HG03039 (cell line): ENCODE data around the gene EGFR.

Source experiments
- ATAC-seq: cut with Tn5 transposase; IDR thresholded peaks from one replicate; pipeline ENCODE4 v1.9.1; 2021; ENCODE audit warnings: mild to moderate bottlenecking, moderate library complexity; ENCODE audit not compliant: unreplicated experiment

The EGFR gene

GRCh38 chr7:55060636-55061022 is 41.8 kb downstream of the EGFR start:
- ATAC-seq, result no peak

GRCh38 chr7:55061726-55062499 is 43.1 kb downstream of the EGFR start:
- ATAC-seq, result no peak

GRCh38 chr7:55063061-55063460 is 44.2 kb downstream of the EGFR start:
- no peak for ATAC-seq

- ATAC-seq, result no peak
Observed at GRCh38 chr7:55063633-55064032, 44.8 kb downstream of the EGFR start.

- ATAC-seq, result peak; percentile 63
Observed at GRCh38 chr7:55065079-55065478, 46.3 kb downstream of the EGFR start.

- peak; percentile 42 for ATAC-seq
Observed at GRCh38 chr7:55065511-55066229, 46.9 kb downstream of the EGFR start.

GRCh38 chr7:55066524-55066923 is 47.7 kb downstream of the EGFR start:
- no peak for ATAC-seq

GRCh38 chr7:55066938-55067337 is 48.1 kb downstream of the EGFR start:
- no peak for ATAC-seq

- ATAC-seq, result no peak
Observed at GRCh38 chr7:55067748-55068147, 48.9 kb downstream of the EGFR start.

GRCh38 chr7:55069271-55069792 is 50.5 kb downstream of the EGFR start:
- ATAC-seq, result no peak

GRCh38 chr7:55070271-55070743 is 51.5 kb downstream of the EGFR start:
- ATAC-seq, result no peak

- no peak for ATAC-seq
Observed at GRCh38 chr7:55070854-55071253, 52.0 kb downstream of the EGFR start.

GRCh38 chr7:55071411-55072175 is 52.8 kb downstream of the EGFR start:
- no peak for ATAC-seq

GRCh38 chr7:55072251-55072650 is 53.4 kb downstream of the EGFR start:
- no peak for ATAC-seq

- peak; percentile 55 for ATAC-seq
Observed at GRCh38 chr7:55073051-55073511, 54.3 kb downstream of the EGFR start.

- peak; percentile 84 for ATAC-seq
Observed at GRCh38 chr7:55073976-55074528, 55.2 kb downstream of the EGFR start.

- no peak for ATAC-seq
Observed at GRCh38 chr7:55075464-55076021, 56.7 kb downstream of the EGFR start.

- no peak for ATAC-seq
Observed at GRCh38 chr7:55077561-55078410, 59.0 kb downstream of the EGFR start.
